SK-N-SH (cell line): ENCODE results near the gene STAG3. TPM values are rescaled to one million over a fixed set of nuclear protein-coding genes. Genes with fewer than 3 reads are reported as not detected.
A peak's percentile ranks its signal among the peaks of the same experiment; 100 is the strongest.
"Not testable (repeated sequence)": the region's sequence is repeated elsewhere in the genome, so short reads cannot be mapped to it uniquely, and the experiment has no call there.

Experiments used
- CTCF ChIA-PET: fragments of 300-600, 350-600 bp; formaldehyde crosslinking; extraction: SDS; loops from one replicate; lab custom pipeline; 2021; lab: Yijun Ruan, JAX
- POLR2A ChIA-PET: fragments of 350-600 bp; sonication (Branson Sonifier 250); formaldehyde crosslinking; extraction: SDS; loops from one replicate; lab custom pipeline; 2020; ENCODE audit warnings: antibody characterized with exemption, inconsistent platforms; lab: Yijun Ruan, JAX
- DNase-seq: peaks from one replicate; pipeline ENCODE4 v3.0.0; 2012
- H2AFZ ChIP-seq: fragments of 200-600 bp; sonication (generic); 2 replicates; pipeline ENCODE4 v1.8.1; 2016; ENCODE audit warnings: antibody characterized with exemption, mild to moderate bottlenecking, low read depth
- H3F3A ChIP-seq: fragments of 200-600 bp; sonication (generic); replicated peaks from 2 replicates; pipeline ENCODE3; 2016; ENCODE audit warnings: antibody characterized with exemption, mild to moderate bottlenecking; ENCODE audit not compliant: insufficient read depth
- H3K27ac ChIP-seq, 2 experiments: fragments of 200-500 bp in 1 of 2; fragments of 200-600 bp in 1 of 2; sonication (Bioruptor generic) in 1 of 2; sonication (generic), shearing (Covaris generic) in 1 of 2; 2 replicates each; pipeline versions ENCODE4 v1.5.1 to v1.6.1; 2014 to 2016; ENCODE audit warnings: low read depth in 2 of 2, inconsistent platforms in 1 of 2, low read length in 1 of 2, mild to moderate bottlenecking in 1 of 2, mixed read lengths in 1 of 2
- H3K27me3 ChIP-seq: fragments of 200-600 bp; sonication (generic), shearing (Covaris generic); 2 replicates; pipeline ENCODE4 v1.6.1; 2016; ENCODE audit warnings: mixed run types; ENCODE audit not compliant: insufficient read depth
- H3K36me3 ChIP-seq, 2 experiments: fragments of 200-500 bp in 1 of 2; fragments of 200-600 bp in 1 of 2; sonication (Bioruptor generic) in 1 of 2; sonication (generic) in 1 of 2; replicated peaks in 1 of 2; 2 replicates each; pipeline versions ENCODE3 to v1.5.1; 2014 to 2016; ENCODE audit warnings: low read length in 1 of 2, mild to moderate bottlenecking in 1 of 2; ENCODE audit not compliant: insufficient read depth in 2 of 2, control insufficient read depth in 1 of 2
- H3K4me1 ChIP-seq, 2 experiments: fragments of 200-500 bp in 1 of 2; fragments of 200-600 bp in 1 of 2; sonication (Bioruptor generic) in 1 of 2; sonication (generic), shearing (Covaris generic) in 1 of 2; 2 replicates each; pipeline versions ENCODE4 v1.5.1 to v1.6.1; 2014 to 2016; ENCODE audit warnings: low read depth in 1 of 2, low read length in 1 of 2, mixed run types in 1 of 2; ENCODE audit not compliant: insufficient read depth in 2 of 2, control insufficient read depth in 1 of 2
- H3K4me2 ChIP-seq: fragments of 200-600 bp; sonication (generic), shearing (Covaris generic); 2 replicates; pipeline ENCODE4 v1.6.1; 2017; ENCODE audit warnings: mixed run types
- H3K4me3 ChIP-seq, 2 experiments: fragments of 200-500 bp in 1 of 2; fragments of 200-600 bp in 1 of 2; sonication (Bioruptor generic) in 1 of 2; sonication (generic), shearing (Covaris generic) in 1 of 2; 2 replicates each; pipeline versions ENCODE4 v1.5.1 to v1.8.1; 2014 to 2016; ENCODE audit warnings: low read depth in 2 of 2, inconsistent platforms in 1 of 2, low read length in 1 of 2, mild to moderate bottlenecking in 1 of 2, mixed read lengths in 1 of 2, moderate library complexity in 1 of 2
- H3K79me2 ChIP-seq: fragments of 200-600 bp; sonication (generic); 2 replicates; pipeline ENCODE4 v1.8.1; 2017; ENCODE audit warnings: mild to moderate bottlenecking; ENCODE audit not compliant: insufficient read depth
- H3K9ac ChIP-seq: fragments of 200-600 bp; sonication (generic); 2 replicates; pipeline ENCODE4 v1.6.1; 2017; ENCODE audit warnings: mixed run types
- H3K9me2 ChIP-seq: fragments of 200-600 bp; sonication (generic); 2 replicates; pipeline ENCODE4 v1.6.1; 2017; ENCODE audit warnings: mixed run types
- H3K9me3 ChIP-seq: fragments of 200-600 bp; sonication (generic); 2 replicates; pipeline ENCODE4 v1.6.1; 2017; ENCODE audit warnings: mixed run types, mild to moderate bottlenecking, moderate library complexity
- H4K20me1 ChIP-seq: fragments of 200-600 bp; sonication (generic); 2 replicates; pipeline ENCODE4 v1.6.1; 2017; ENCODE audit warnings: mild to moderate bottlenecking, mixed run types; ENCODE audit not compliant: insufficient read depth
- ELF1 ChIP-seq: IDR thresholded peaks from 2 replicates; pipeline ENCODE4 v1.4.0; 2012
- NRF1 ChIP-seq: IDR thresholded peaks from 2 replicates; pipeline ENCODE4 v1.6.1; 2012; ENCODE audit warnings: low read depth, mild to moderate bottlenecking, low read length
- TEAD4 ChIP-seq: IDR thresholded peaks from 2 replicates; pipeline ENCODE4 v1.4.0; 2012; ENCODE audit warnings: mild to moderate bottlenecking, borderline replicate concordance; ENCODE audit not compliant: insufficient read depth
- whole genome bisulfite sequencing: methylation state at CpG from one replicate; pipeline ENCODE4 v1.1.6; 2017; ENCODE audit warnings: low lambda C conversion rate; 5-methylcytosine and 5-hydroxymethylcytosine counted together
- polyA plus RNA-seq, 3 experiments: library from polyadenylated mRNA; depleted of rRNA; stranded (reverse); fragments of >200 nt; gene quantifications; 2 replicates each; pipeline ENCODE4 v1.2.3, GENCODE V29; 2012
- TF ChIP-seq, protein P1 (sequence below): IDR thresholded peaks from 2 replicates; pipeline ENCODE4 v1.4.0; 2012; ENCODE audit warnings: low read depth, borderline replicate concordance

Gene STAG3
- polyA plus RNA-seq, 1 of the 3 experiments (the other 2 are of a cell fraction): 0.10 TPM

DNA sequence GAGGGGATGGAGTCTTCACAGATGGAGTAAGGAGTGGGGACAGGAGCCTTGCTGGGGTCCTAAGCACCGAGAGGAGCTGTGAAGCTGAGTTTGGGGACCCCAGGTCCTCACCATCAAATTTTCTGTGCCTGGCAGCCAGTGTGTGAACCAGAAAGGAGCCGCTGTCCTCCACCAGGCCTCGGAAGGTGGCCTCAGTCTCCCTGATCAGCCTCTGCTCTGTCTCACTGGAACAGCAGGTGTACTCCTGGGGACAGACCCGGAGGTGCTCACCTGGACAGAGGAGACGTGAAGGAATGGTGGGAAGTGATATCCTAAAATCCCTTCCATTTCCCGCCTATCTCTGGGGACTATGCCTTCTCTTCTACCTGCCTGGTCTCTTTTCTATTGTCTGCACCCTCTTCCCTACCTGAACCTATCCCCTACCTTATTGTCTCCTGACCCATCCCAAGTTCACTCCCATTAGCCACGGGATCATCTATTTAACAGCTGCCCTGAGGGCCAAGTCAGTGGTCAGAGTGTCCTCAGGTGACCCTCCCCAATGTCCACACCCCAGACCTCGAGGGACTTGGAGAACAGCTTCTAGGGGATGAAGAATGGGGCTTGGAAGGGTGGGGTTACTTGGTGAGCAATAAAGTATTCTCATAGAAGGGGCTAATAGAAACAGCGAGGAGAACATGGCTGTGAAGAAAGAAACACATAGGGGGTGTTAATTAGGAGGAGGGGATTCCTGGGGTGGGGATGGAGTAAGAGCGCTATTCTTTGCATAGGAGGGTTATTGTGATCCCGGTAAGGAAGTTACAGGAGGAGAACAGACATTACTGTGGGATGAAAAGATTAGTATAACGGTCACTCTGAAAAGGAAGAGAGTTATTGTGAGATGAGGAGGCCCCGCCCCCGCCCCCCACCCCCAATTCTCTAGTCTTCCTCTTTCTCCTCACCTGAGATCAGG is 1.3 kb upstream of the STAG3 start:
- CTCF ChIA-PET: interaction anchor here (1.3 to 7.7 kb wide), 4 partner anchors 13 to 44 kb away, joined by 4 to 54 read pairs (median 23); partner anchors contain the start of gene TRAPPC14
- peak overlapping the region; percentile 95 for H3K4me2 ChIP-seq
- H3K4me1 ChIP-seq: peaks cover 0 to 16% of the 10 kb centered on the region in 2 experiments; a peak in 1 of 4 replicates
- peak overlapping the region; percentile 90 for H3K9ac ChIP-seq
- H3K27me3 ChIP-seq: no peaks in the 10 kb centered on the region
- H4K20me1 ChIP-seq: no peaks in the 10 kb centered on the region
- 34% methylated on average over 14 of the region's 14 CpGs for WGBS
- peak overlapping the region in 1 of 2 experiments; percentile 69; a peak in 1 of 4 replicates for H3K27ac ChIP-seq
- H3K9me2 ChIP-seq: no peaks in the 10 kb centered on the region
- H3K9me3 ChIP-seq: no peaks in the 10 kb centered on the region
- no peaks in the 10 kb centered on the region for H3F3A ChIP-seq
- TF ChIP-seq, protein P1, sequence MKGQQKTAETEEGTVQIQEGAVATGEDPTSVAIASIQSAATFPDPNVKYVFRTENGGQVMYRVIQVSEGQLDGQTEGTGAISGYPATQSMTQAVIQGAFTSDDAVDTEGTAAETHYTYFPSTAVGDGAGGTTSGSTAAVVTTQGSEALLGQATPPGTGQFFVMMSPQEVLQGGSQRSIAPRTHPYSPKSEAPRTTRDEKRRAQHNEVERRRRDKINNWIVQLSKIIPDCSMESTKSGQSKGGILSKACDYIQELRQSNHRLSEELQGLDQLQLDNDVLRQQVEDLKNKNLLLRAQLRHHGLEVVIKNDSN: no peak
- TF ChIP-seq NRF1 (no peak), TEAD4 (no peak), ELF1 (no peak)
- TF ChIP-seq, all 33 proteins: peak for 0
- peak; percentile 30 for DNase-seq
- peaks cover 6 to 21% of the 10 kb centered on the region in 2 experiments for H3K36me3 ChIP-seq
- H3K4me3 ChIP-seq: peak overlapping the region; percentile 82 to 98
- POLR2A ChIA-PET: interaction anchor here (0.8 to 1.9 kb wide), 8 partner anchors 9 to 252 kb away, joined by 3 to 8 read pairs (median 4); partner anchors contain the start of genes TRAPPC14, ZCWPW1 and ZKSCAN1
- peak overlapping the region; percentile 99 for H2AFZ ChIP-seq
- H3K79me2 ChIP-seq: peaks cover 15% of the 10 kb centered on the region

DNA sequence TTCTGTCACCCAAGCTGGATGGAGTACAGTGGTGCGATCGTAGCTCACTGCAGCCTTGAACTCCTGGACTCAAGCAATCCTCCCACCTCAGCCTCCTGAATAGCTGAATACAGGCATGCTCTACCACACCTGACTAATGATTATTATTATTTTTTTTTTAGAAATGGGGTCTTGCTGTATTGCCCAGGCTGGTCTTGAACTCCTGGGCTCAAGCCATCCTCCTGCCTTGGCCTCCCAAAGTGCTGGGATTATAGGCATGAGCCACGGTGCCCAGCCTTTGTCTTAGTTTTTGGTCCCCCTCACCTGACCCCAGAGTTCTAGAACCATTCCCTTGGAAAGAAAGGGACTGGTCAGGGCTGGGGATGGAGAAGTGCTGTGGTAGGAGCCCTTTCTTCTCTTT is 2.4 kb downstream of the STAG3 start:
- CTCF ChIA-PET: interaction anchor here (1.2 to 7.7 kb wide), 3 partner anchors 9 to 186 kb away, joined by 4 to 54 read pairs (median 31); no protein-coding TSS in a partner anchor

DNA sequence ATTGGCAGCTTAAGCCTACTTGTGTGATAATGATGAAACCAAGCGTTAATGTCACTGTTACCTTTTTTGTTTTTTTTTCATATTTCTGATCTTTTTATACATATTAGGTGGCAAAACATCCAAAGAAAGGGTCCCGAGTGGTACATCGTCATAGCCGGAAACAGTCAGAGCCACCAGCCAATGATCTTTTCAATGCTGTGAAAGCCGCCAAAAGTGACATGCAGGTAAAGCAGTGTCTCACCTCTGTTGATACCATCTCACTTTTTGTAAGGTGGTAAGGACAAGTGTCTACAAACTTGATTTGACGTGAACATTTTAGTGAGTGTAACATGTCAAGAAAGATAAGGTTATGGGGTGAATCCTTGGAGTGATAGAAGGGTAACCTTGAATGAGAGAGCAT is 4.9 kb downstream of the STAG3 start:
- H3K27me3 ChIP-seq, H2AFZ ChIP-seq, H3K4me3 ChIP-seq, H3K4me1 ChIP-seq, H4K20me1 ChIP-seq, H3K9ac ChIP-seq, DNase-seq, H3K4me2 ChIP-seq, H3K9me3 ChIP-seq, H3K9me2 ChIP-seq, H3K27ac ChIP-seq, H3K36me3 ChIP-seq, H3F3A ChIP-seq, H3K79me2 ChIP-seq: not testable (repeated sequence)
- 86% methylated on average over 6 of the region's 6 CpGs for WGBS
- CTCF ChIA-PET: interaction anchor here (1.2 to 1.5 kb wide), 2 partner anchors 8 to 33 kb away, joined by 4 to 6 read pairs; no protein-coding TSS in a partner anchor
- POLR2A ChIA-PET: interaction anchor here (0.6 kb wide), 1 partner anchor 34 kb away, joined by 3 read pairs; the partner anchor contains the start of gene LAMTOR4

More for the DNA sequence above, 2.4 kb downstream of the STAG3 start:
- Histone ChIP-seq H3K4me1 (peaks cover 0 to 16% of the 10 kb centered on the region in 2 experiments; a peak in 1 of 4 replicates), H3K79me2 (peaks cover 15% of the 10 kb centered on the region)
- H3K9me3 ChIP-seq, H2AFZ ChIP-seq, H3K4me3 ChIP-seq, H3K27me3 ChIP-seq, POLR2A ChIA-PET, H3K9ac ChIP-seq, H3F3A ChIP-seq, H3K36me3 ChIP-seq, DNase-seq, H3K27ac ChIP-seq, H3K9me2 ChIP-seq, H3K4me2 ChIP-seq, H4K20me1 ChIP-seq: not testable (repeated sequence)
- WGBS: 98% methylated on average over 3 of the region's 3 CpGs

DNA sequence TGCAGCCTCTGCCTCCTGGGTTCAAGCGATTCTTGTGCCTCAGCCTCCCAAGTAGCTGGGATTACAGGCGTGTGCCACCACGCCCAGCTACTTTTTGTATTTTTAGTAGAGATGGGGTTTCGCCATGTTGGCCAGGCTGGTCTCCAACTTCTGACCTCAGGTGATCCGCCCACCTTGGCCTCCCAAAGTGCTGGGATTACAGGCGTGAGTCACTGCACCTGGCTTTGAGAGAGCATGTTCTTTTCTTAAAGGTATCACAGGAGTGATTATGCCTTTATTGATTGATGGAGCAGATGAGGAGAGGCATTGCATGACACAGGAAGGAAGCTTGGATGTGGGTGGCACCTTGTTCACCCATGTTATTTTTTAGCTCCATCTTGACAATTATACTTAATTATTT is 5.4 kb downstream of the STAG3 start:
- DNase-seq, H3K9me2 ChIP-seq, H3K4me1 ChIP-seq, H3K4me2 ChIP-seq, H3K9ac ChIP-seq, H3K4me3 ChIP-seq, H2AFZ ChIP-seq, H3K36me3 ChIP-seq, H4K20me1 ChIP-seq, H3K27ac ChIP-seq, POLR2A ChIA-PET, H3K27me3 ChIP-seq, H3K79me2 ChIP-seq, H3F3A ChIP-seq, H3K9me3 ChIP-seq: not testable (repeated sequence)
- CTCF ChIA-PET: interaction anchor here (1.5 kb wide), 1 partner anchor 33 kb away, joined by 4 read pairs; no protein-coding TSS in a partner anchor
- WGBS: 84% methylated on average over 6 of the region's 6 CpGs
